ENCODE data around the gene TBC1D22B.

TBC1D22B gene

DNA sequence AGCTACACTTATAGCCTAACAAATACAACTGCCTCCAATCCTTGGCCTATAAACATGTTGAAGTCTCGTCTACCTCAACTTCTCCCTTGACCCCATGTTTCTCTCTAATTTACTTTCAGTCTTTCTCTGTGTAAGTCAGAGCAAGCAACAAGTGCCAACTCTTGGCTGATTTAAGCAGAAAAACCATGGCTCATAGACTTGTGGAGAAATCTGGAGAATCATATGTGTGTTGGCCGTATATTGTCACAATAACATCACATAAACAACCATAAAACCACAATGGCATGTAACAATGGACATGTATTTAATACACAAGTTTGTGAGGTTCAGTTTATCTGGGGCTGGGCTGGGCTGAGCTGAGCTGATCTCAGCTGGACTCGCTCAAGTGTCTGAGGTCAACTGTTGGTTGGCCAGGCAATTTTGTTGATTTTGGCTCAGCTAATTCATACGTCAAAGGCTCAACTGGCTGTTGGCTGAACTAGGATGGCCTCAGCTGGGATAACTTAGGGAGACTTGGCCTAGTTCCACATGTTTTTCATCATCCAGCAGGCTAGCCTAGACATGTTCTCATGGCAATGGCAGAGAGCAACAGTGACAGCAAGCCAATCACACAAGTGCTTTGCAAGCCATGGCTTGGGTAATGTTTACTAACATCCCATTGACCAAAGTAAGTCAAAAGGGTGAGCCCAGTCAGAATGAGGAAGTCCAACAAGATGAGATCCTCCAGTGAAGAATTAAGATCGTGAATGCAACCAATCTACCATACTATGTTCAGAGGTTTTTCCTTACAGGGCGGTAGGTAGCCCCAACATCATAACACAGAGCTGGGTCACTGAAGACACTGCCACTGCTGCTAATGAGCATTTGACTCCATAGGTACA is 12.9 kb upstream of the TBC1D22B start:
- no peak for FAIRE-seq
- no peak for DNase-seq (ENCODE audit: insufficient read length, low spot score)
- TF ChIP-seq SPI1 (IDR thresholded peaks at IDR 0.05; ENCODE audit: low read depth, low read length) (peak; percentile 83), POU2F2 (IDR thresholded peaks at IDR 0.05; ENCODE audit: low read depth, low read length) (no peak)

DNA sequence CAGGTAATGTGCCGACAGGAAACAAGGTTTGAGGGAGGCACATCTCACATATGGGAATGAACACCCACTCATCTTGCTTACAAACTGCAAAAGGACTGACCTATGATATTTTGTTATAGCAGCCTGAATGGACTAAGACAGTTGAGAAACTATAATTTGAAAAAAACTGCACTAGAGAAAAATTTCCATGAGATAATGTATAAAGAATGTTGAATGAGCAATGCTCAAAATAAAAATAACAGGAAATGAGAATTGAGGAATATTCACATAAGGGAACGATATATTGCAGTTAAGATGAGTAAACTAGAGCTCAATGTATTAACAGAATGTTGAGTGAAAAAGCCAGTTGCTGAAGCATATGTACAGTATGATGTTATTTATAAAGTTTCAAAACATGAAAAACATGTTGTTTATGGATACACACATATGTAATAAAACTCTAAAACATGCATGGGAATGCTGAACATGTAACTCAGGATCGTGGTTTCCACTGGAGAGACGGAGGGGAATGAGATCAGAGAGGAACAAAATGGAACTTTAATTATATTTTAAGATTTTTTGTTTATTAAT is 6.3 kb upstream of the TBC1D22B start:
- no peak for TF ChIP-seq SPI1 (IDR thresholded peaks at IDR 0.05; ENCODE audit: low read depth, low read length)
- TF ChIP-seq POU2F2 (IDR thresholded peaks at IDR 0.05; ENCODE audit: low read depth, low read length): no peak
- TF ChIP-seq PAX5 (IDR thresholded peaks at IDR 0.05; ENCODE audit: insufficient read depth, low read length, severe bottlenecking): no peak
- no peak for TF ChIP-seq POLR2A (IDR thresholded peaks at IDR 0.05; ENCODE audit: low read depth, low read length)
- no peak for TF ChIP-seq TAF1 (IDR thresholded peaks at IDR 0.05; ENCODE audit: low read depth, low read length)
- DNase-seq (ENCODE audit: insufficient read length, low spot score) (no peak), FAIRE-seq (no peak)

DNA sequence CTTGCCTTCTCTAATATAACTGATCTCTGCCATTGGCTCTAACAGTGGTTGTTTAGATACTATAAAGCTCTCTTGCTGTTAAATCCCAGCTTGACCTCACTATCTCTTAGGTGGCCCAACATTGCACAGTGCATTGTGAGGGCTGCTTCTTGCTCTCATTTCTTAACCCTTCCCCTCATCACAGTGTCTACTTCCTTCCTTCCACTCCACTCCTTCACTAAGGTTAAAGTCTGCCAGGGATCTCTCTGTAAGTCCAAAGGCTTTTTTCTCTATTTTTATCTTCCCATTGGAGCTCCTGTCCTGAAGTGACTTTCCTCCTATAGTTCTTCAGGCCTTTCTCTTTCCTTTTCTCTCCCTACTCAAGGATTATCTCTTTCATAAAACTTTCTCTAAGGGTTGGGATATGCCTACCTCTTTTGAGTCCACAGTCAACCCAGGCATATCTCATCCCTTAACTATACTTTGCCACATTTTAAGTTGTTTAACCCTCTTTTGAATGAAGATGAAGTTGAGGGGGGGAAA is 4.0 kb upstream of the TBC1D22B start:
- no peak for TF ChIP-seq POLR2A (IDR thresholded peaks at IDR 0.05; ENCODE audit: low read depth, low read length)
- TF ChIP-seq POU2F2 (IDR thresholded peaks at IDR 0.05; ENCODE audit: low read depth, low read length): no peak
- no peak for TF ChIP-seq TAF1 (IDR thresholded peaks at IDR 0.05; ENCODE audit: low read depth, low read length)
- no peak for TF ChIP-seq PAX5 (IDR thresholded peaks at IDR 0.05; ENCODE audit: insufficient read depth, low read length, severe bottlenecking)
- TF ChIP-seq SPI1 (IDR thresholded peaks at IDR 0.05; ENCODE audit: low read depth, low read length): no peak
- TF ChIP-seq POLR2AphosphoS5 (IDR thresholded peaks at IDR 0.05; ENCODE audit: low read depth, low read length): no peak
- FAIRE-seq: no peak
- no peak for DNase-seq (ENCODE audit: insufficient read length, low spot score)

DNA sequence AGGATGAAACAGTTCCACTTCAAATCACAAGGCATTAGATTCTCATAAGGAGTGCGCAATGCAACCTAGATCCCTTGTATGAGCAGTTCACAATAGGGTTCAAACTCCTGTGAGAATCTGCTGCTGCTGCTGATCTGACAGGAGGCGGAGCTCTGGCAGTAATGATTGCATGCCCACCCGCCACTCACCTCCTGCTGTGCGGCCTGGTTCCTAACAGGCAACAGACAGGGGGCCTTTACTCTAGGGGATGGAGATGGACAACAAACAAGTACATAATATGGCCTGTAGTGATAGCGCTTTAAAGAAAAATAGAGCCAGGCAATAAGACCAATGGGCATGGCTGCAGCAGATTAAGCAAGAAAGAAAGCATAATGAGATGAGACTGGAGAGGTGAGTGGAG is 2.7 kb upstream of the TBC1D22B start:
- no peak for TF ChIP-seq TAF1 (IDR thresholded peaks at IDR 0.05; ENCODE audit: low read depth, low read length)
- FAIRE-seq: no peak
- no peak for DNase-seq (ENCODE audit: insufficient read length, low spot score)

DNA sequence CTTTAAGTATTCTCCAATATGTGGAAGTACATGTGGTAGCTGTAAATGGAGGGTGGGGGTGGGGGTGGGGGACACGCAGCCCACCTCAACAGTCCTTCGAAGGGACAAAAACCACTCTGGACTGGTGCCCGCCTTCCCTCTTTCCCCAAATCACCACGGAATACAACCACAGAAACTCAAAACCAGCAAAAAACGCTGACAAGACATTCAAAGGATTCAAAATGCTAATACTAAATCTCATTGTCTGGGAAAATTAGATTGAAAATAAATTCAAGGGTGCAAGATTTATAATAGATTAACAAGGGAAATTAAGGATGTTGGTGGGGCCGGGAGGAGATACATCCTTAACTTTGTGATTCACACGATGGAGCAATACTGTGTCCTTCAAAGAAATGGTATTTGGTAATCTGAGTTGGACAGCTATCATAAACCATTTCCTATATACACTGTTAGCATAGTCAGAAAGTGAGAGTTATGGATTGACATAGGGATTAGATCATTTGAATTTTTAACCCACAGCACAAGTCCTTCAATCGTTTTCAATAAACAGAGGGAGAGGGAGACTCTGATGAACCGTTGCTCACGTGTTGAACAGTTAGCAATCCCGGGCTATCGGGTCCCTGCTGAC is 766 bp upstream of the TBC1D22B start:
- TF ChIP-seq TAF1 (IDR thresholded peaks at IDR 0.05; ENCODE audit: low read depth, low read length) (no peak), POU2F2 (IDR thresholded peaks at IDR 0.05; ENCODE audit: low read depth, low read length) (no peak), POLR2A (IDR thresholded peaks at IDR 0.05; ENCODE audit: low read depth, low read length) (no peak), PAX5 (IDR thresholded peaks at IDR 0.05; ENCODE audit: insufficient read depth, low read length, severe bottlenecking) (no peak), POLR2AphosphoS5 (IDR thresholded peaks at IDR 0.05; ENCODE audit: low read depth, low read length) (no peak), SPI1 (IDR thresholded peaks at IDR 0.05; ENCODE audit: low read depth, low read length) (no peak)
- FAIRE-seq (no peak), DNase-seq (ENCODE audit: insufficient read length, low spot score) (no peak)

DNA sequence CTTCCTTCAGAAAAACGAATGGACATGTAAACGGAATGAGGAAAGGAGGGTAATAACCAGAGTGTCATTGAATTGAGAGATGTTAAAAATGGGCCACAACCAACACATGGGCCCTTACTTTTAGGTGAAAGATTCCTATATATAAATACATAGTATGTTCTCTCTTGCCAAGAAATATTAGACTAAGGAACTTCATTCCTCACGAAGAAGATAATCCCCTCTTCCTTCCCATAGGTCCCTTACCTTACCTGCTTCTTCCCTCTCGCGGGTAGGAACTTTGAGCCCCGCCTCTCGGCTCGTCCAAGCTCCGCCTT is 295 bp upstream of the TBC1D22B start:
- TF ChIP-seq TAF1 (IDR thresholded peaks at IDR 0.05; ENCODE audit: low read depth, low read length): no peak
- no peak for TF ChIP-seq PAX5 (IDR thresholded peaks at IDR 0.05; ENCODE audit: insufficient read depth, low read length, severe bottlenecking)
- TF ChIP-seq POLR2AphosphoS5 (IDR thresholded peaks at IDR 0.05; ENCODE audit: low read depth, low read length): no peak
- TF ChIP-seq POU2F2 (IDR thresholded peaks at IDR 0.05; ENCODE audit: low read depth, low read length): no peak
- no peak for TF ChIP-seq POLR2A (IDR thresholded peaks at IDR 0.05; ENCODE audit: low read depth, low read length)
- no peak for TF ChIP-seq SPI1 (IDR thresholded peaks at IDR 0.05; ENCODE audit: low read depth, low read length)

DNA sequence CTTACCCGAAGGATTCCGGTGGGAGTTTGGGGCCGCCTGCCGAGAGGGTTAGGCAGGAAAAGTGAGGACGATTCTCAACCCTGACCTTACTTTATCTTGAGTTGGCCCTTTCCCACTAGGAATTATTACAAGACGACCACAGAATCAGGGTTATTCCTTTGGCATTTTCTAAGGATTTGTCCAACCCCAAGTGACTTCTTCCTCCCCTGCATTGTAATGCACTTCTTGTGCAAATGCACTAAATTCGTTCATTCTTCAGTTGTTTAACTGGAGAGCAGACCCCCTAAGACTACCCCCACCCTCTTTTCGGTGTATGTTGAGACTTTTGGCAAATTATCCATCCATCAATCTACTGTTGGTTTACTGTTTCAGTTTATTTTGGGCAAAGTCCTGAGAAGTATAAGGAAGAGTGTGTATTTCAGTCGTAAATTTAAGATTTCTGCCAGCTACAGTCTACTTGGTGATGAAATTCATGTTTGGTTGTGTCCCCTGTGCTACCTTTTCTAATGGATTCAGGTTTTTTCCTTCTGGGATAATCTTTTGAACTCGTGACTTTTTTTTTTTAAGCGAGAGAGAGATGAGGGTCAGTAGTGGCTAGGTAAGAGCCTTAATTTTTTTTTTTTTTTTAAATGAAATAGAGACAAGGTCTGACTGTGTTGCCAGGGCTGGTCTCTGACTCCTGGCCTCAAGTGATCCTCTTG is 983 bp downstream of the TBC1D22B start:
- FAIRE-seq (no peak), DNase-seq (ENCODE audit: insufficient read length, low spot score) (no peak)
- TF ChIP-seq POLR2A (IDR thresholded peaks at IDR 0.05; ENCODE audit: low read depth, low read length): no peak
- TF ChIP-seq POU2F2 (IDR thresholded peaks at IDR 0.05; ENCODE audit: low read depth, low read length): no peak
- no peak for TF ChIP-seq TAF1 (IDR thresholded peaks at IDR 0.05; ENCODE audit: low read depth, low read length)
- TF ChIP-seq SPI1 (IDR thresholded peaks at IDR 0.05; ENCODE audit: low read depth, low read length): no peak
- no peak for TF ChIP-seq POLR2AphosphoS5 (IDR thresholded peaks at IDR 0.05; ENCODE audit: low read depth, low read length)
- no peak for TF ChIP-seq PAX5 (IDR thresholded peaks at IDR 0.05; ENCODE audit: insufficient read depth, low read length, severe bottlenecking)

More for the DNA sequence above, 295 bp upstream of the TBC1D22B start:
- FAIRE-seq: no peak
- no peak for DNase-seq (ENCODE audit: insufficient read length, low spot score)

DNA sequence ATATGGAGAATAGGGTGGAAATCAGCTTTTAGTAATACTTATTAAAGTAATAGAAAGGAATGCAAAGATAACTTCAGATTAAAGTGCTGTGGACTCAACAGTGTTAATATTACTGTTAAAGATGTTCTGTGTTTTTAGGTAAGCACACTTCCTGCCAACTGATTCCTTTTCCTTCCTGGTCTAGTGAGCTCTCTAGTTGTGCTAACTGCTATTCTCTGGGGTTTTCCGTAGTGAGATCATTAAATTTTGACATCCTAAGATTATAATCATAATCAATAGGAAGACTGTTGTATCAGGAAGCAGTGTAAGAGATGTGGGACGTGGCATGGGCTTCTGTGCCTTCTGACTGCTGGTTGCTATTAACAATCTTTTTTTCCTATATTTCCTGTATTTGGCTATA is 1.6 kb downstream of the TBC1D22B start:
- FAIRE-seq (peak; percentile 84), DNase-seq (ENCODE audit: insufficient read length, low spot score) (no peak)
- TF ChIP-seq SPI1 (IDR thresholded peaks at IDR 0.05; ENCODE audit: low read depth, low read length) (no peak), POLR2A (IDR thresholded peaks at IDR 0.05; ENCODE audit: low read depth, low read length) (0 out of 2 replicates have a peak, but pooled peaks have one; percentile 26), TAF1 (IDR thresholded peaks at IDR 0.05; ENCODE audit: low read depth, low read length) (no peak; the same call in 1 of the 2 replicates), POU2F2 (IDR thresholded peaks at IDR 0.05; ENCODE audit: low read depth, low read length) (no peak), POLR2AphosphoS5 (IDR thresholded peaks at IDR 0.05; ENCODE audit: low read depth, low read length) (no peak), PAX5 (IDR thresholded peaks at IDR 0.05; ENCODE audit: insufficient read depth, low read length, severe bottlenecking) (no peak)

DNA sequence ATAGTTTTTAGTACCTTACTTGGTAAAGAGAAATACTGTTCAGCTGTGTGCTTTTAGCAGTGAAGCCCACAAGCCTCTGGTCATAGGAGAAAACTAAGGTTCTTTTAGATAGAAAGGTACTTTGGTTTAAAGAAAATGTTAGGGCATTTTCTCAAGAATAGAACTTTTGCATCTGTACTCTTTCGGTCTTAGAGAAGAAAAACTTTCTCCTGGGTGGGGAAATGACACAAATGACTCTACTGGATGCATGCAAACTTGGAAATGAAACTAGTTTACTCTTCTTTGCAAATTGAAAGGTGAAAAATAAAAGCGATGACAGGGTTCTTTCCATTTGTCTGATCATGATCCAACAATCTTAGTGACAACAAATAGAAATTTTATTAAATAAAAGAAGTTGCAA is 2.5 kb downstream of the TBC1D22B start:
- FAIRE-seq (peak; percentile 61), DNase-seq (ENCODE audit: insufficient read length, low spot score) (no peak)
- peak; percentile 56; the same call in 1 of the 2 replicates for TF ChIP-seq TAF1 (IDR thresholded peaks at IDR 0.05; ENCODE audit: low read depth, low read length)
- no peak for TF ChIP-seq PAX5 (IDR thresholded peaks at IDR 0.05; ENCODE audit: insufficient read depth, low read length, severe bottlenecking)
- peak; percentile 25; the same call in 1 of the 2 replicates for TF ChIP-seq SPI1 (IDR thresholded peaks at IDR 0.05; ENCODE audit: low read depth, low read length)
- no peak for TF ChIP-seq POLR2AphosphoS5 (IDR thresholded peaks at IDR 0.05; ENCODE audit: low read depth, low read length)

Measured in GM12891 (cell line).